ENCODE data around the gene LSG1. TPM values are rescaled to one million over a fixed set of nuclear protein-coding genes. Genes with fewer than 3 reads are reported as not detected.

LSG1 gene
- total RNA-seq, 1 donor from 2014 or later, result 41.2 TPM

GRCh38 chr3:194658477-194659242 is 13.3 kb downstream of the LSG1 start:
- Histone ChIP-seq H3K9ac (no peak overlapping the region), H3K4me1 (no peaks in the 10 kb centered on the region), H3K9me3 (ENCODE audit: low read depth) (no peaks in the 10 kb centered on the region), H4K20me1 (ENCODE audit: low read depth) (no peaks in the 10 kb centered on the region), H3K27me3 (no peaks in the 10 kb centered on the region), H3F3A (ENCODE audit: low read depth) (no peaks in the 10 kb centered on the region), H3K27ac (no peak overlapping the region), H3K4me3 (no peak overlapping the region), H3K4me2 (no peak overlapping the region), H3K36me3 (peaks cover 8% of the 10 kb centered on the region), H3K79me2 (ENCODE audit: low read depth) (peaks cover 3% of the 10 kb centered on the region), H2AFZ (replicated peaks) (no peak overlapping the region)
- no peaks in the 10 kb centered on the region for H3K9me3 Mint-ChIP-seq
- TF ChIP-seq CTCF (IDR thresholded peaks at IDR 0.05) (no peak), EZH2 (IDR thresholded peaks at IDR 0.05) (no peak), EZH2phosphoT487 (IDR thresholded peaks at IDR 0.05) (no peak)
- H3K27me3 Mint-ChIP-seq (ENCODE audit: insufficient read depth, low read depth), result no peaks in the 10 kb centered on the region
- peaks cover 21% of the 10 kb centered on the region for H3K36me3 Mint-ChIP-seq
- DNase-seq (ENCODE audit: low spot score), result no peak
- no peak overlapping the region for H3K27ac Mint-ChIP-seq
- no peaks in the 10 kb centered on the region for H3K4me1 Mint-ChIP-seq
- H3K4me3 Mint-ChIP-seq, result no peak overlapping the region

- H3K27ac Mint-ChIP-seq, result no peak overlapping the region
- Histone ChIP-seq H2AFZ (replicated peaks) (no peak overlapping the region), H3K9ac (no peak overlapping the region), H3K27ac (no peak overlapping the region), H3K4me3 (no peak overlapping the region), H3K9me3 (ENCODE audit: low read depth) (no peaks in the 10 kb centered on the region), H3K79me2 (ENCODE audit: low read depth) (peaks cover 3% of the 10 kb centered on the region), H3F3A (ENCODE audit: low read depth) (no peaks in the 10 kb centered on the region), H3K27me3 (no peaks in the 10 kb centered on the region), H3K4me1 (no peaks in the 10 kb centered on the region), H3K36me3 (peaks cover 8% of the 10 kb centered on the region), H4K20me1 (ENCODE audit: low read depth) (no peaks in the 10 kb centered on the region), H3K4me2 (no peak overlapping the region)
- no peaks in the 10 kb centered on the region for H3K9me3 Mint-ChIP-seq
- peaks cover 30% of the 10 kb centered on the region for H3K36me3 Mint-ChIP-seq
- TF ChIP-seq CTCF (IDR thresholded peaks at IDR 0.05), result no peak
- no peak for TF ChIP-seq EZH2 (IDR thresholded peaks at IDR 0.05)
- no peak for TF ChIP-seq EZH2phosphoT487 (IDR thresholded peaks at IDR 0.05)
- no peak overlapping the region for H3K4me3 Mint-ChIP-seq
- no peak for DNase-seq (ENCODE audit: low spot score)
- H3K27me3 Mint-ChIP-seq (ENCODE audit: insufficient read depth, low read depth), result no peaks in the 10 kb centered on the region
- no peaks in the 10 kb centered on the region for H3K4me1 Mint-ChIP-seq
These were observed 14.6 kb downstream of the LSG1 start for GRCh38 chr3:194657439-194657838.

- H3K27ac Mint-ChIP-seq, result no peak overlapping the region
- H3K4me1 Mint-ChIP-seq, result no peaks in the 10 kb centered on the region
- H3K36me3 Mint-ChIP-seq, result peaks cover 32% of the 10 kb centered on the region
- no peaks in the 10 kb centered on the region for H3K9me3 ChIP-seq (ENCODE audit: low read depth)
- no peak overlapping the region for H3K4me2 ChIP-seq
- no peak for DNase-seq (ENCODE audit: low spot score)
- no peak overlapping the region for H3K4me3 Mint-ChIP-seq
- H3K9me3 Mint-ChIP-seq, result no peaks in the 10 kb centered on the region
- H3K79me2 ChIP-seq (ENCODE audit: low read depth), result peaks cover 3% of the 10 kb centered on the region
- no peaks in the 10 kb centered on the region for H3F3A ChIP-seq (ENCODE audit: low read depth)
- H3K9ac ChIP-seq, result no peak overlapping the region
- H3K27me3 ChIP-seq, result no peaks in the 10 kb centered on the region
- no peaks in the 10 kb centered on the region for H3K27me3 Mint-ChIP-seq (ENCODE audit: insufficient read depth, low read depth)
- H2AFZ ChIP-seq (replicated peaks), result no peak overlapping the region
- H3K4me1 ChIP-seq, result no peaks in the 10 kb centered on the region
- H3K36me3 ChIP-seq, result peaks cover 11% of the 10 kb centered on the region
- no peak overlapping the region for H3K27ac ChIP-seq
- TF ChIP-seq CTCF (IDR thresholded peaks at IDR 0.05) (no peak), EZH2 (IDR thresholded peaks at IDR 0.05) (no peak), EZH2phosphoT487 (IDR thresholded peaks at IDR 0.05) (no peak)
- H3K4me3 ChIP-seq, result no peak overlapping the region
- H4K20me1 ChIP-seq (ENCODE audit: low read depth), result no peaks in the 10 kb centered on the region
These were observed 17.5 kb downstream of the LSG1 start for GRCh38 chr3:194654443-194654842.

Data from neural progenitor cell (in vitro differentiated cells).